Kidney tubule cell (primary cell): Measurements from ENCODE around the gene PDCD10.

Experiments used
- DNase-seq: peaks from one replicate; pipeline ENCODE4 v3.0.0-alpha.2; 2018; ENCODE audit warnings: low spot score

Gene PDCD10

DNA sequence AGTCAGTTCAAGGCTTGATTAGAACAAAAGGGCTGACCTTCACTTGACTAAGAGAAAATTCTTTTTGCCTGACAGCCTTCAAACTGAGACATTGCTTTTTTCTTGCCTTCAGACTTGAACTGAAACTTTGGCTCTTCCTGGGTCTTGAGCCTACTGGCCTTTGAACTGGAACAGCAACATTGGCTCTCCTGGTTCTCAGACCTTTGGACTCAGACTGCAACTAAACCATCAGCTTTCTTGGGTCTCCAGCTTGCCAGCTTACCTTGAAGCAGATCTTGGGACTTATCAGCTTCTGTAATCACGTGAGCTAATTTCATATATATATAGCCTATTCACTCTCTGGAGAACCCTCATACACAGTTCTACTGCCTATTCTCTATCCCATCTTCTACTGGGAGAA, 61.5 kb downstream of the PDCD10 start:
- no peak for DNase-seq

DNA sequence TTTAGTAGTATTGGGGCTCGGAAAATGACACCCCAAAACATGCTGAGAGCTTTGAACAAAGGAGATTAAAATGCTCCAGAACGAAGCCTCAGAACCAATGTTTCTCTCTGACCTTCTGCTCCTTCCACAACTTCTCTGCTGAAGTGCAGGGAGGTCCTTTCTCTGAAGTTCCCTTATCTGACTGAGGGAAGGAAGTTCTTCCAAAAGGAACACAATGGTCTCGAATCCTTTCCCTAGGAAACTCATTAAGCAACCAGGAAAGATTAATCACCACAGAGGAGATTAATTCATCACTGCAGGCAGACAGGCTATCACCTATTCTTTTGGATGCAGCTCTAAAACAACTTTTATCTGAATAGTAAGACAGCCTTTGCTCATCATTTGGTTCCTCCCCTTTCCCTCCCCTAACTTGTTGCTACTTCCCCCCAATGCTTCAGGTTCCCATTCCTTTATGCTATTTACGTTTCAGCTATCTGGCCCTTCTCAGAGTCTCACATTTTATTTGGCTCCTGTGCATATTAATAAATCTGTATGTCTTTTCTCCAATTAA, 62.7 kb downstream of the PDCD10 start:
- no peak for DNase-seq

DNA sequence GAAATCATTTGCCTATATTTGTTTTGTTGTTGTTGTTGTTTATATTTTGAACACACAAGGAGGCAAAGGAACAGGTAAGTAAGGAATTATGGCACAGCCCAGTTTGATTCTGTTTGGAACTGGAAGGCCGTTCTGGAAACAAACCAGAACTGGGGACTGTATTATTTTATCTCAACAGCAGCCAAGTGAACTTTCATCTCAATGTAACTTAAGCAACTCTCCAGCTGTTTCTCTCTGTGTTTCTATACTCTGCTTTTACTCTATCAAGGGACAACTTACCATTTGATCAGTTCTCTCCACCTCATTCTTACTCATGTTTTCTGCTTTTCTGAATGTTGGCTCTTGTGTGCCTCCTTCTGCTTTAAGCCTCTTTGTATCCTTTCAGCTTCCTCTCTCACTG, 65.0 kb downstream of the PDCD10 start:
- DNase-seq: no peak

DNA sequence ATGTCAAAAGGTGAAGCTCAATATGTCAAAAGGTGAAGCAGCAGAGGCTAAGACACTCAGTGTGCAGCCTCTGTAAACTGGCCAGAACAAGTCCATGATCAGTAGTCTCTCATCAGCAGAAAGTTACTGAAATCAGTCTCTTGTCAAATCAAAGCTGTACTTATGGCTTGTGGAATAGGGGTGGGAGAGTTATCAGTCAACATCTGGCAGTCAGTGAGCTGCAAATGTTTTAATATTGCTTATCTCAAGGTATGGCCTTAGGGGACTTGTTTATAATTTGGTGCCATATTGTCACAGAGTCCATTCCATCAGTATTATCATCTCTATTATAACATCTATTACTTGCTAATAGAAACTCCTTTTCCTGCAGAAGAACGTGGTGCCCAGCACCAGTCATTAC, 66.0 kb downstream of the PDCD10 start:
- DNase-seq: no peak

DNA sequence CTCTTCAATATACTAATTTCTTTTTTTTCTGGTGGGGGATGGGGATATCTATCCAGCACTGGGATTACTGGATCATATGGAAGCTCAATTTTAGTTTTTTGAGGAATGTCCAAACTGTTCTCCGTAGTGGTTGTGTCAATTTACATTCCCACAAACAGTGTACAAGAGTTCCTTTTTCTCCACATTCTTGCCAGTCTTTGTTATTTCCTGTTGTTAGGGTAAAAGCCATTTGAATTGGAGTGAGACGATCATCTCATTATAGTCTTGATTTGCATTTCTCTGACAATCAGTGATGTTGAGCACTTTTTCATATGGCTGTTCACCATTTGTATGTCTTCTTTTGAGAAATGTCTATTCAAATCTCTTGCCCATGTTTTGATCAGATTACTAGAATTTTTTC, 68.1 kb downstream of the PDCD10 start:
- no peak for DNase-seq

DNA sequence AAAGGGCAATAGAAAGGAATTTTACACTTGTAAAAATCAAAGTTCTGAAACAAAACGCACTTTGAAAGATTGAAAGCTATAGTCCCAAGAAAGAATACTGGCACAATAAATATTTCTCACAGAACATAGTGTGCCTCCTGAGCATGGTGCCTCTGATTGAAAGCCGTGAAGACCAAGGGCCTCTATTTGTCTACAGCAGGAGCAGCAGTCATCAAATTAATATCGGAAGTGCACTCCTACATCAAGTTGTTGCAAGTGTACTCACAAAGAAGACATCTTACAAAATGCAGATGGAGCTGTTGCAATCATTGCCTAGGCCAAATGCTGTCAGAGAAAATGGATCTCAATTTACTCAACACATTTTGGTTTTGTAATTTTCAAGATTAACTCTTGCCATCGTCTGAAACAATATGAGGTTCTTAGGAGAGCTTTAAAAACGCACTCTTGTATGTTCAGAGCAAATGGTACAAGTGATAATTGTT, 71.7 kb downstream of the PDCD10 start:
- no peak for DNase-seq

DNA sequence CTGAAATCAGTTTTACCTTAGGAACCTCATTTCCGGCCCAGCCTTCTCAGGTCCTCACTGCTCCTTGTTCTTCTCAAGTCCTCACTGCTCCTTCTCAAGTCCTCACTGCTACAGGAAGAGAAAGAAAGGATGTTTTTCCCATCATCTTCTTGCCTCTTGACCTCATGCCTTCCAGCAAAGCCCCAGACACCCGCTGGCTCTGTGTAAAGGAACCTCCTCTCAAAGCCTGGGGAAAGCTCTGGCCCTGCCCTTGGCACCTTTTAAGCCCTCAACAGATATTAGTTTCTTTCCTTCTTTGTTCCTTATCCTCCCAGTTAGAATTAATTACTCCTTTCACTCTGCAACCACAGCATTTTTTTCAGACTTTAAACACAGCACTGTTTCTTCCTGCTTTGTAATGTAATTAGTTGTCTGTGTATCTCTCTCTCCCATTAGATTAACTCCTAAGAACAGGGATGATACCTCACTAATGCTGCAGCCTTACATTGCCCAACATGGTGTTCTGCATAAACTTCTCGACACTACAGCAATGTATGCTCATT, 76.9 kb downstream of the PDCD10 start:
- DNase-seq: no peak

DNA sequence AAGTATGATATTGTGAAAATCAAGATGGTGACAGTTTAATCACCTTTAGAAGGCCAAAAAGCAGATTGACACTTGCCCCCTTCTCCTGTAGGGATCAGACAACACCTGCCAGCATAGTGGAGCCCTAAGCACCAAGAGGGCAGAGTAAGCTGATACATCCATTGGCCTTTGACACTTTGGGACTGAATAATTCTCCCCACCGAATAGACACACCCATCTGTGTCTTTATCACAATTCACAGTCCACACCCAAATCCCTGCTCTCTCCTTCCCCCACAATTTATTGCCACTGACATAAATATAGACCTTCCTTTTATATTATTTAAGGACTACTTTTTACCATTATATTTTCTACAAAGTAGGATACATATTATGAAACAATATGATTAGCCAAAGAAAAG, 77.9 kb downstream of the PDCD10 start:
- DNase-seq: no peak

DNA sequence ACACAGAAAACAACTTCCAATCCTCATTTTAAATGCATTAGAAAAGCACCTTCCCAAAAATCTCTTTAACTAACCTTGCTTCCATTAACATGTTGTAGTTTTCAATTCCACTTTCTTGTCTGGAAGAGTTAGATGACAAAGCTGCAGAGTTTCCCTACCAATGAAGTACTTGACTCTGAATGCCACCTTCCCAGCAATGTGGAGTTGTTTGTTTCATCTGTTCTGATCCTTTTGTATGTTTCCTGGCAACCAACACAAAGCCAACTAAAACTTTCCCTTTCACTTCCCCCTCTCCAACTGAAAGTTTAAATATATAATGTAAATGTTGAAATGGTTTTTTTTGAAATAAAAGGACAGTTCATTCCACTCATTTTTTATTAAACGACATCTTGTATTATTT, 80.9 kb downstream of the PDCD10 start, which contains the start of gene WDR49:
Gene WDR49, minus strand, starts transcription at position 183 of the 400 bp plus-strand sequence. CDS start 517 bp downstream, outside the sequence.
- DNase-seq: no peak

DNA sequence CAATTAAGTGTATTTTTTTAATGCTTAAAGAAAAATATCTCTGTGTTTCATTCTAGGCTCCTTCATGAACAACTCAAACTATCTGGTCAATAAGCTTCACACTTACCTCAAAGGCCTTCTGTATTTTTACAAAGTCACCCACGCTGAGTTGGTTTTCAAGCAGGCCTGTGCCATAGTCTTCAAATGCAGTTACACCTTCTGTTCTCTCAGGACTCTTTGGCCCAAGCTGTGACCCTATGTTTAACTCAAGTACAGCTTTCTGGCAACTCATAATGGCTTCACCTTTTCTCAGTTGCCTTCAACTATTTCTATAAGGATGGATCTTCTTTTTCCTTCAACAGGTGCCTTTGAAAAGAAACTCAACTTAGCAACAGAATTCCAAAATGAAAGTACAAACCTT, 81.5 kb downstream of the PDCD10 start:
- DNase-seq: no peak

DNA sequence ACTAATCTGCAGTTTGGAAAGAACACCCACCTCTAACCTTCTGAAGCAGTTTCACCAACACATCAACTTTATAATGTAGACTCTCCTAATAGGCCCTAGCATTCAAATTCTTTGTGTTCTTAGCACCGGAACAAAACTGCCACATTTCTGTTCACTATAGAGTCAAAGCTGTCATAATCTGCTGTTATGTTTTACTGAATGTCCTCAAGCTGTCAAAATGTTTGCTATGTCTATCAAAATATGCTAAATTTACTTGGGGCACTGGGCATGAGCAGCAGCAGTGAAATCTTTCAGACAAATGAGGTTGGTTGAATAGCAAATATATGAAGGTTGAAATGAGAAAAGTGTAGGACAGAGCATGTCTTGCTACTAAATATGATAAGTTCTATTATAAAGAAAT, 82.9 kb downstream of the PDCD10 start:
- DNase-seq: no peak

DNA sequence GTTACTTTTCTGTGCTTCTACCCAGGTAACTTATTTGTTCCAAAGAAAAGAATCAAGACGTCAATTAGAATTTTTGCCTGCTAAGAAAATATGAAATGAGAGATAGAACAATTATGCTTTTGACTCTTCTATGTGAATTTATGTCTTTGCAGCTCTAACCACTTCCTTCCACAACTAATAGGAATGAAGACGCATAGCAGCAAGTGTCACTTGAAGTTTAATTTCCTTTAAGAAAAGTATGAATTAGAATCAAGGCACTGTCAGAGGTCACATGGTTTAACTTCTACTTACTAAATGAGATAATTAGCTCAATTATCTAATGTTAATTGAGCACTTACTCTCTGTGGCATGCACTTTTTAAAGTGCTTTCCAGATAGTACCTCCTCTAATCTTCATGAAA, 84.2 kb downstream of the PDCD10 start:
- DNase-seq: no peak

DNA sequence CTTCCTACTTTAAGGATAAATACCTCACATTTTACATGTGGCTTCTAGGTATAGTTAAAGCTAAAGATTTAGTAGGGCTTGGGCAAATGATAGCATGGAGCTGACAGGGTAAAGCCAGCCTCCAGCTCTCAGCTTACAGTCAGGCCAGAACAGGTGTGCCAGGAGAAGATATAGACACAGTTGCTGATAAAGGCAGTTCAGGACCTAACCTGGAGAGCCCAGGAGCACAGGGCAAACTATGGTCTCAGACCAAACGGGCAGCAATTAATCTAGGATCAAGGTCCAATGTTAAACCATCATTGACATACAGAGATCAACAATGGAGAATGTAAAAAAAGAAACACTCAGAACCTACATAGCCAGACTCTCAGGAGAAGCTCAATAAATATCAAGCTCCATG, 84.9 kb downstream of the PDCD10 start:
- DNase-seq: no peak

DNA sequence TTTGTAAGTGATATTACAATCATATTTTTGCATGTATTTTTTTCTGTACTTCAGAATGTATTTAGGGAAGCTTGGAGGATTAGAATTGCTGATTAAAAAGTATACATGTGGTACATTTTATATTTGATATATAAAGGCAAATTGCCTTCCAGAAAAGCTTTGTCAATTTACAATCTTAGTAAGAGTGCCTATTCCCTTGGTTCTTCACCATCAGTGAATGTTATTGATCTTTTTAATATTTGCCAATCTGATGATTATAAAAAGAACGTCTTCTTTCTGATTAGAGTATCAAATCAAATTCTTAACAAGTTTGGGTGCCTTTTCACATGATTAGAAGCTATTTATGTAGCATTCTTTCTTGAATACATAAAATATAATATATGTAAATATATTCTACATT, 90.1 kb downstream of the PDCD10 start:
- DNase-seq: no peak
